SH-SY5Y (cell line): ENCODE measurements around the gene GALNT13.

Source experiments
- GATA2 ChIP-seq: IDR thresholded peaks from 2 replicates; pipeline ENCODE4 v1.6.1; 2011; ENCODE audit warnings: mild to moderate bottlenecking, low read depth, low read length
- GATA3 ChIP-seq: IDR thresholded peaks from 2 replicates; pipeline ENCODE4 v1.6.1; 2011; ENCODE audit warnings: low read depth, mild to moderate bottlenecking, low read length, moderate library complexity

DNA sequence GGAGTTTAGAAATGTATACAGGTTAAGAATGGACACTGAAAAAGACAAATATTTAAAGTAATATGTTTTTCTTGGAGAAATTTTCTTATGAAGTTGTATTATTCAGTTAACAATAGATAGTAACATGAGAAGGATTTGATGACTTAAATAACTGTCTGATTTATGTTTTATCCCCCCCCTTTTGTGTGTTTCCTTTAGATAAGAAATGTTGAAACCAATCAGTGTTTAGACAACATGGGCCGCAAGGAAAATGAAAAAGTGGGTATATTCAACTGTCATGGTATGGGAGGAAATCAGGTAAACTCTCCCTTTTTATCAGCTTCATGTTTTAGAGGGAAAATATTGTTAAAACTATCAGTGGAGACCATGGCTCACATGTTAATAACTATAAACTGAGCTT lies 537.1 kb downstream of the GALNT13 start:
- TF ChIP-seq GATA2 (no peak), GATA3 (no peak)
